Activated naive CD8-positive, alpha-beta T cell treated with anti-CD3 and anti-CD28 coated beads, Interleukin-2, amount 50 U/mL, for 16 hours (primary cell): ENCODE data around the gene NSUN5.
"Not testable (repeated sequence)": the region's sequence is repeated elsewhere in the genome, so short reads cannot be mapped to it uniquely, and the experiment has no call there.

ENCODE experiments used
- DNase-seq: peaks from one replicate; pipeline ENCODE4 v3.0.0-alpha.2; 2020; ENCODE audit warnings: low read depth, low spot score

NSUN5 gene

DNA sequence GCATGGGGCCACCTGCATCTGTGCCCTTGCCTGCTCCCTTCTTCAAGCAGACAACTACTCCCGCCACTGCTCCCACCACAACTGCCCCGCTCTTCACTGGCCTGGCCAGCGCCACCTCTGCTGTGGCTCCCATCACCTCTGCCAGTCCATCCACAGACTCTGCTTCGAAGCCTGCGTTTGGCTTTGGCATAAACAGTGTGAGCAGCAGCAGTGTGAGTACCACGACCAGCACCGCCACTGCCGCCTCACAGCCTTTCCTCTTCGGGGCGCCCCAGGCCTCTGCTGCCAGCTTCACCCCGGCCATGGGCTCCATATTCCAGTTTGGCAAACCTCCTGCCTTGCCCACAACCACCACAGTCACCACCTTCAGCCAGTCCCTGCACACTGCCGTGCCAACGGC lies 11.4 kb downstream of the NSUN5 start:
- DNase-seq: not testable (repeated sequence)

GRCh38 chr7:73277210-73277609 lies 31.4 kb downstream of the NSUN5 start:
- not testable (repeated sequence) for DNase-seq

GRCh38 chr7:73267813-73268212 lies 40.8 kb downstream of the NSUN5 start:
- not testable (repeated sequence) for DNase-seq

GRCh38 chr7:73266719-73267368 lies 41.8 kb downstream of the NSUN5 start:
- DNase-seq: not testable (repeated sequence)

GRCh38 chr7:73262416-73262815 lies 46.2 kb downstream of the NSUN5 start:
- not testable (repeated sequence) for DNase-seq
